ENCODE results near the gene CPNE7.

The CPNE7 gene

DNA sequence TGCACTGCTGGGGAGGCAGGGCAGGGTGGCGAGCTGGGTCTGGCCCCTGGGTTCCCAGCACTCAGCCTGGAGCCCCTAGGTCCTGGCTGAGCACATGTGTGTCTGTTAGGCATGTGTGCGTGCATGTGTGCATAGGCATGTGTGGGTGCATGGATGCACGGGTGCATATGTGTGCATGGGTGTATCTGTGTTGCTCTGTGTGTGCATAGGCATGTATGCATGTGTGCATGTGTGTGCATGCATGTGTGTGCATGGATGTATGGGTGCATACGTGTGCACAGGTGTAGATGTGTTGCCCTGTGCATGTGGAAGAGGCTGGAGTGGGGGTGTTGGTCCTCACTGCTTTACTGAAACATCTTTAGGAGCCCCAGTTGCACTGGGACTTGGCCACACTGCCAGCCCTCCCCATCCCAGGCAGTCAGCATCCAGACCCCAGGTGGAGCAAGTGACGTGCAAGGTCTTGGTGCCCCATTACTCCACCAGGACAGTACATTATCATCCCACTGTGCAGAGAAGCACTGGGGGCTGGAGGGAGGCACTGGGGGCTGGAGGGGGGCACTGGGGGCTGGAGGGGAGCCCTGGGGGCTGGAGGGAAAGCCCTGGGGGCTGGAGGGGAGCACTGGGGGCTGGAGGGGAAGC is 27.5 kb downstream of the CPNE7 start:
- no peak for DNase-seq (ENCODE audit: low read depth)

DNA sequence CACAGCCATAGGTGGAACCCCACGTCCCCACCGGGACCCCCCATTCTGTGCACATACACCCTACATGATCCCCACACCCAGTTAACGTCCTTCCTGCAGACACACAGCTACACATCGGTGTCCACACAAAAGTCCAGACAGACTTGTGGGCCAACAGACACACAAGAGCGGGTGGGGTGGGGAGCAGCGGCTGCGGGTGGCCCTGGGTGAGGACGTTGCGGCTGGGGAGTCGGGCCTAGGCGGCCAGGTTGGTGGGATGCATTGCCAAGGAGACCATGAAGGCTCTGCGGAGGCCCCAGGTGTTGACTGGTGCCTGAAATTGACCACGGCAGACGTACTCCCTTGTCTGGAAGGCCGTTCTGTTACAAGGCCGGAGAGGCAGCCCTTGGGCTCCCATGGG is 29.2 kb downstream of the CPNE7 start:
- DNase-seq (ENCODE audit: low read depth): no peak

DNA sequence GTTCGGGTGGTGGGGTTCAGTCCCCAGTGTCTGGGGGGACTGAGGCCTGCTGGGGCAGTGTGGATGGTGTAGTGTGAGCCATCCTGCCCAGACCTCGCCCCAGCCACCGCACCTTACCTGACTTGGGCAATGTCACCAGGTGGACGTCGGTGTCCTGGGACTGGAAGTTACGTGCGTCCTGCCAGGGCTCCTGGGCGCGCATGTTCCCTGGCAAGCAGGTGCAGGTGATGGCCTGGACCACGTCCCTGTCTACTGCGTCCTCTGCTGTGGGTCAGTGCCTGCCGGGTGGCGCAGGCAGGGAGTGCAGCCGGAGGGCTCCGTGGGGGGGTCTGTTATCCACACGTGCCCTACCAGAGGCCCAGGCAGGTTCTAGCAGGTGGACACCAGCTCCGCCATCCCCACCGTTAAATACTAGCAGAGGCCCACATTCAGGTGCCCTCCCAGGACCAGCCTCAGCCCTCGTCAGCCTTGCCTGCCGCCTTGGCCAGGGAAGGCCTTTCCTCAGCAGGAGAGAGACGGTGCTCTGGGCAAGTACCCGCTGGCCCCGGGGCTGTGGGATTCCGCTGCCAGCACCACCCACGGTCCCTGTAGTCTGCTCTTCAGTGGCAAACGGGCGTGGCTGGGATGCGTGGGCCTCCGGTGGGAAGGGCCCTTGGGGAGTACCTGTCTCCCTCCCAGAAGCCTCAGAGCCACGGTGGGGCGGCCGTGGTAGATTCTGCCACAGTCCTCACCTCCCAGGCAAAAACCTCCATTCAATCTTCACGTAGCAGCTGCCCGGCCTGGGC is 29.8 kb downstream of the CPNE7 start:
- no peak for DNase-seq (ENCODE audit: low read depth)

DNA sequence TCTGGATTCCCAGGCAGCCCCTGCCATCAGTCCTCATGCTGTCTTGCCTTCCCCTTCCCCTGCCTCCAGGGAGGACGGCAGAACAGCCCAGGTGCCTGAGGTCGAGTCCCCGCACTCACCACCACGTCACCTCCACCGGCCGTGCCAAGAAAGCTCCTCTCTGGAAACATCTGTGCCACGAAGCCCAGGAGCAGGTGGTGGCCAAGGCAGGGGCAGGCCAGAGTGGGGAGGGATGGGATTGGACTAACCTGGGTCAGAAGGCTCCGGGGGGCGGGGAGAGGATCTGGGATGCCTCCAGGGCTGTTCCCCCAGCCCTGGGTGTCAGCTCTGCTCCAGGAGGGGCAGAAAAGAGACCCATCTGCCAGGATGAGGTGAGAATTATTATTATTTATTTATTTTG is 30.4 kb downstream of the CPNE7 start:
- DNase-seq (ENCODE audit: low read depth): no peak

DNA sequence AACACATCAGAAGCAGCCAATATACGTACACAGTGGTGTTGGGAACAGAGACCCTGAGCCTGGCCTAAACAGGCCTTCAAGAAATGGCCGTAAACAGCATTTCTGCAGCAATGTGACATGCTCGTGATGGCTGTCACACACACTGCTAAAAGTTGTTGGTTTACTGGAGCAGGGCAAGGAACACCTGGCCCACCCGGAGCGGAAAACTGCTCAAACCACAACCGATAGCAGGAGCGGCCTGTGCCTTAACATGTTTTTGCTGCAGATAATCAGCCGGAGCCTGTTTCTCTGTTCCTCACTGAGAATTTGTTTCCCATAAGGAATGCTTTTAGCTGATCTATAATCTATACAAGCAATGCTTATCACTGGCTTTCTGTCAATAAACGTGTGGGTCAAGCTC is 31.9 kb downstream of the CPNE7 start:
- no peak for DNase-seq (ENCODE audit: low read depth)

DNA sequence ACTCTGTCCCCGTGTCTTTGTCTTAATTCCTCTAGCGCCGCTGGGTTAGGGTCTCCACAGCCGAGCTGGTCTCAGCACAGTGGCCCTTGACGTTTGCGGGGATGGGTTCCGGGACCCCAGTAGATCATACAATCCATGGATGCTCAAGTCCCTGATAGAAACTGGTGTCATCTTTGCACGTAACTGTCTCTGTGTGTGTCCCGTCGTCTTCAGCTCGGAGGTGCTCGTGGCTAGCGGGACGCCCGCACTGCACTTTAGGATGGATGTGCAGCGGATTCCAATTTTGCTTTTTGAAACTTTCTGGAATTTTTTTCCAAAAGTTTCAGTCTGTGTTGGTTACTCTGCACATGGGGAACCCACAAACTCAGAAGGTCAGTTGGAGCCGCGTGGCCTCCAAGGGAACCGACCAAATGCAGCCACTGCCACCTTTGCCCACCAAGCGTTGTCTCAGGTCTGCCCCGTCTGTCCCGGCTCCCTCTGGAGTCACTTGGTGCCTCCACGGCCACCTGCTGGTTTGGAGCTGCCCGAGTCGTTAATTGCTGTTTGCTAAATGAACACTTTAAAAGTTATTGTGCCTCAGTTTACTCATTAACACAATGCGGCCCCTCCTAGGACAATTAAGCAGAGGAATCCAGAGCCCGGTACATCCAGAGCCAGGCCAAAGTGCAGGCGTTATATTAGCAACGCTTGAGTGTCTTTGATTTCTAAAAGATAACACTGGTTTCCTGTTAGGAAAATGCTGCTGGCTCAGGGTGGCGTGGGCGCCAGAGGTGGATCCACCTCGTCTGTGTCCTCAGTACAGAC is 32.6 kb downstream of the CPNE7 start:
- no peak for DNase-seq (ENCODE audit: low read depth)

DNA sequence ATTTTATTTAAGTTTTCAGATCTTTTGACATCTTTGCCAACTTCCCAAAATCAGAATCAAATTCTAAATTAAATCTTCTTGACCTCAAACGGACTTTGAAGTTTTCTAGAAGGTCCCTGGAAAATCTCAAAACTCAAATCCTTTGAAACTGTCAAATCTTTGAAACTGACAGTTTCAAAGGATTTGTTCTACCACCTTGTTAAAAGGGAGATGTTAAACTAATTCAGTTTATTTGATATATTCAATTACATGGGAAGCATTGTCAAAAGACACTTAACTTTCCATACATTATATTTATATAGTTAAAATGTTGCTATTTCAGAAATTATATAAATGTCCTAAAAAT is 34.5 kb downstream of the CPNE7 start:
- no peak for DNase-seq (ENCODE audit: low read depth)

DNA sequence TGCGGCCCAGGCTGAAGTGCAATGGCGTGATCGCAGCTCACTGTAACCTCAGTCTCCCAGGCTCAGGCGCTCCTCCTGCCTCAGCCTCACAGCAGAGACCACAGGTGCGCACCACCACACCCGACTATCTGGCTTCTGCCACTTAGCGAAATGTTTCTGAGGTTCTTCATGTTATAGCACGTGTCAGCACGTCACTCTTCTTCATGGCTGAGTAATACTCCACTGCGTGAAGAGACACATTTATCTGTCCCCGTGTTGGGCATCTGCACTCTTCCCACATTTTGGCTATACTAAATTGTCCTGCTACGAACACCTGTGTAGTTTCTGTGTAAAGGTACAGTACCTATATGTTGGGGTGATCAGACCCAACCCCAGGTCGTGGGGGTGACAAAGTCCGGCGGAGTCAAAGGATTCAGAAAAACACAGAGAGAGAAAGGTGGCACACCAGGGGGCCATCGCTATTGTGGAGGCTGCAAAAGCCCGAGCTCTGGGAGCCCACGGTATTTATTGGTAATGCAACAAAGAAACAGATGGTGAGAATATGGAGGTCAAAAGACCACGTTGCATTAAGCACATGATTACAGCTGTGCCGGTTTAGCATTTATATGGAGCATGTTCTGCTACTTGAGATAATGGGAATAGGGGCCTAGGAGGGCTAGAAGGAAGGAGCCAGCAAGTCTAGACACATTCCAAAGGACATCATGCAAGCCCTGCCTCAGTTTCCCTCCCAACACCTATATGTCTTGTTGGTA is 37.0 kb downstream of the CPNE7 start:
- no peak for DNase-seq (ENCODE audit: low read depth)

DNA sequence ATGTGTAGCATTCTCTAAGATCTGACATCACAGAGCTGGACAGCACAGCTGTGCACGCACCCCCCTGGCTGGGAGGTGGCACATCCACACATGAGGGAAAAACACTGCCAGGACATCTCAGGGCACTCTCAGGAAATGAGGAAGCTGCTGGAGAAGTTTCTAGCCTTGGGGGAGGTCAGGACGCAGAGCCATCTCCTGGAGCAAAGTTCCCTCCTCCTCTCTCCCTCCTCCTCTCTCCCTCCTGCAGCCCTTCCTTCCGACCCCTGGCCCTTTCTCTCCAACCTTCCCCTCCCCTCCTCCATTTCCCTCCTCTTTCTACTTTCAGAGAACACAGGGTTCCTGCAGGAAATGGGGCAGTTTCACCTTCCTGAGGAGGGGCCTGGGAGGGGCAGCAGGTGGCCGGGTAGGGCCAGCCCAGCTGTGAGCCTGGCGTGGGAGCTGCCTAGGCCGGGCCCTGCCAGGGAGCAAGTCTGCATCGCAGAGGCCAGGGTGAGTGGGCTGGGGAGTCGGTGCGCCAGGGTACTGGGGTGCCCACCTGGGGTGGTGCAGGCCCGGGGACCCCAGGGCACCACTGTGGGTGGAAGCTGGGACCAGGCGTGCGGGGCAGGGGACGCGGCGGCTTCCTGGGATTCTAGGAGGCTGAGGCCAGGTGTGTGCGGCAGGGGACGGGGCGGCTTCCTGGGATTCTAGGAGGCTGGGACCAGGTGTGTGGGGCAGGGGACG is 37.8 kb downstream of the CPNE7 start, which contains the start of gene DPEP1:
TSS of gene DPEP1 (plus strand) at position 412 of the 723 bp plus-strand sequence. CDS start 16,769 bp downstream, outside the sequence.
- no peak for DNase-seq (ENCODE audit: low read depth)

DNA sequence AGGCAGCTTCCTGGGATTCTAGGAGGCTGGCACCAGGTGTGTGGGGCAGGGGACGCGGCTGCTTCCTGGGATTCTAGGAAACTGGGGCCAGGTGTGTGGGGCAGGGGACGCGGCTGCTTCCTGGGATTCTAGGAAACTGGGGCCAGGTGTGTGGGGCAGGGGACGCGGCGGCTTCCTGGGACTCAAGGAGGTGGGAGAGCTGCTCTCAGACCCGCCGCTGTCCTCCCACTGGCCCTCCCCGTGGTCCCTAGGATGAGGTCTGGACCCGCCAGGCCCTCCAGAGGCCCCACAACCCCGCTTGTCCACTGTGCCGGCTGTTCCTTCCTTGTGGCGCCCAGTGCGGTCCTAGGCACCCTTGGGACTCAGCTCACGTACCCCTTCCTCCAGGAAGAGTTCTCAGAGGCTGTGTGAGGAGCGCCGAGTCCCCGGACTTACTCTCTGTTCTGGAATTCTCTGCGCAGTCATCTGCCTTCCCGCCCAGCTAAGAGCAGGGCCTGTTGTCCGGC is 38.4 kb downstream of the CPNE7 start:
- no peak for DNase-seq (ENCODE audit: low read depth)

DNA sequence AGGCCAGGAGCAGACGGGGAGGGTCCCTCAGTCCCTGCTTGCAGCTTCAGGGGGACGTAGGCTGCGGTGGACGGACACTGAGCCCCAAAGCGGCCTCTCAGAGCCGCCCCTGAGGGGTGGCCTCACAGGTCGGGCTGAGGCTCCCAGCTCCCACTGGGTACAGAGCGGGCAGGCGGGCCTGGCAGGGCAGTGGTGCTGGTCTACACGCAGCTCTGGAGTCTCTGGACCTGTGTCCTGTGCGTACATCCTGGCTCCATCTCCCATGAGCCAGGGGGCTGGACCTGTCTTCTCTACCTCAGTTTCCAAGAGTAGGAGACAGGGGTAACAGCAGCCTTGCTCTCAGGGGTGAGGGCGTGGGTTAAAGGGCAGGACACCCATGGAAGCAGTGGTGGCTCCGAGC is 39.6 kb downstream of the CPNE7 start:
- no peak for DNase-seq (ENCODE audit: low read depth)

DNA sequence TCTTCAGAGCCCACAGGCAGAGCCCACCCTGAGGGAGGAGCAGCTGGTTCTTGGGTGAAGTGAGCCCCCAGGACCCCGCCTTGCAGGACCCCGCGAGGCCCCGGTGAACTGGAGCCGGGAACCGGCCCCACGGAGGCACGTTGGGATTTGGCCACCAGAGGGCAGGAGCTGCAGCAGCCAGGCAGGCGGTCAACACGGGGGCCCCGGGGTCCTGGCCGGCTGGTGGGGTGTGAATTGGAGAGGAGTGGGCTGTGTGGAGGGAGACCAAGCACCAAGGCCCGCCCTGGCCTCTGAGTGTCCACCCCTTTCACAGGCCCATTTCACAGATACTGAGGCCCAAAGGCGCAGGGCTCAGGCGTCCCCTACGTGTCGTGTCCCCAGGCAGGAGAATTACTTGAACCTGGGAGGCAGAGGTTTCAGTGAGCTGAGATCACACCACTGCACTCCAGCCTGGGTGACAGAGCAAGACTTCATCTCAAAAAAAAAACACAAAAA is 40.1 kb downstream of the CPNE7 start:
- DNase-seq (ENCODE audit: low read depth): no peak

DNA sequence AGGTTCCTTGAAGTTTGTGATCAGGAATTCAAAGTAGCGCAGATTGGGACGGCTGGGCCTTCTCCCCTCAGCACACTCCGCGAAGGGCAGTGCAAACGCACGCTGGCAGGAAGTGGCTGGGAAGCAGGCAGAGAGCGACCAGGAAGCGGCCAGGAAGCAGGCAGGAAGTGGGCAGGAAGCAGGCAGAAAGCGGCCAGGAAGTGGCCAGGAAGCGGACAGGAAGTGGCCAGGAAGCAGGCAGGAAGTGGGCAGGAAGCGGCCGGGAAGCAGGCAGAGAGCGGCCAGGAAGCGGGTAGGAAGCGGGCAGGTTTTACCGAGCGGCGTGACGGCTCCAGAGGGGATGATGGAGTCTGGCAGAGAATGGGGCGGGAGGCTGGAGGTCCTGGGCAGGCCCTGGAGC is 41.1 kb downstream of the CPNE7 start:
- DNase-seq (ENCODE audit: low read depth): no peak

DNA sequence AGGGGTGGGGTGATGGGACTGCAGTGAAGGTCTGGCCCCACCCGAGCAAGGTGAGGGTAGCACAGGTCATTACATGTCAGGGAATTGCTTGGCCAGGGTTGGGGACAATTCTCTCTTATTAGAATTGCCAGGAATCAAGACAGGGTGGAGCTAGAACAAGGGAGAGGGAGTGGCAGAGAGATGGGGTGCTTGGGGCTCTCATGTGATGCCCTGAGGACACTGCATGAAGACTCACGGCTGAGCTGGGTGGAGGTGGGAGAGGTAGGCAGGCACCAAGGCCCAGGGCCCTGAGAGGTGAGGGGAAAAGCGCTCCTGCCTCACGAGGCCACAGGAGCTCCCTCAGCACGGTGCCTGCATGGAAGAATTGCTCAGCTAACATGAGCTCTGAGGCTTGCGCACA is 41.5 kb downstream of the CPNE7 start:
- DNase-seq (ENCODE audit: low read depth): no peak

DNA sequence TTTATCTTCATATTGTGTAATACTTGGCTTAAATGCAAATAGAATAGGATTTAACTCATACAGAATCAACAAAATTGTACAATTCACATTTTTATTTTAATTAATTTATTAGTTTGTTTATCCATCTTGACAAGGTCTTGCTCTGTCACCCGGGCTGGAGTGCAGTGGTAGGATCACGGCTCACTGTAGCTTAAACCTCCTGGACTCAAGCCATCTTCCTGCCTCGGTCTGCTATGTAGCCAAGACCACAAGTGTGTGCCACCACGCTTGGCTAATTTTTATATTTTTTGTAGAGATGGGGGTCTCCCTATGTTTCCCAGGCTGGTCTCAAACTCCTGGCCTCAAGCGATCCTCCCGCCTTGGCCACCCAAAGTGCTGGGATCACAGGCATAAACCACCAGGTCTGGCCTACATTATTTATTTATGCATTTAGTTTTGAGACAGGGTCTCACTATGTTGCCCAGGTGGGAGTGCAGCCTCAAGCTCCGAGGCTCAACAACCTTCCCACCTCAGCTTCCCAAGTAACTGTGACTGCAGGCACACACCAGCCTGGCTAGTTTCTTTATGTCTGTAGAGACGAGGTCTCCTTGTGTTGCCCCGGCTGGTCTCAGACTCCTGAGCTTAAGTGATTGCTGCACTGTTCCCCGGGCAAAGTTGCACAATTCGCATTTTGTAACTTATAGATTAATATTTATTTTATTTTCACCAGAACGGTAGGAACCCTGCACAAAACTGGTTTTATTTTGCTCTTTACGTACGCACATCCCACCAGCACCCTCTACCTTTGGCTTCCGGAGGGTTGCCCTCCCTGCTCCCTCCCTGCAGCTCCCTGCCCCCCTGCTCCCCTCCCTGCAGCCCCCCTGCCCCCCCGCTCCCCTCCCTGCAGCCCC is 42.8 kb downstream of the CPNE7 start:
- no peak for DNase-seq (ENCODE audit: low read depth)

DNA sequence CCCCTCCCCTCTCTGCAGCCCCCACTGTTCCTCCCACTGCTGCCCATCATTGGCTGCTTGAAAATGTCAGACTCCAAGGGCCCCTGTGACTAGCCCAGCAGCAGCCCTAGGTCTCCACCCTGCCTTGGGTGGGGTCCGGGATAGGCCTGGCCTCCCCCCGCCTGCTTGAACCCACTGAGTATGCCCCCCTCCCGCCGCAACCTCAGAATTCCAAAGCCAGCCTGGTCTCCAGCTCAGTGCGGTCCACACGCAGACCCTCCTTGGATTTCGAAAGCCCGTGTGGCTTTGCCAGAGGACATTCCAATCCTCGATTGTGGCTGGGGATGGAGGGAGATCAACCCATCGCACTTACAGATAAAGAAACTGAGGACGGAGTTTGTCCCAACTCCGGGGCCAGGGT is 44.3 kb downstream of the CPNE7 start:
- no peak for DNase-seq (ENCODE audit: low read depth)

DNA sequence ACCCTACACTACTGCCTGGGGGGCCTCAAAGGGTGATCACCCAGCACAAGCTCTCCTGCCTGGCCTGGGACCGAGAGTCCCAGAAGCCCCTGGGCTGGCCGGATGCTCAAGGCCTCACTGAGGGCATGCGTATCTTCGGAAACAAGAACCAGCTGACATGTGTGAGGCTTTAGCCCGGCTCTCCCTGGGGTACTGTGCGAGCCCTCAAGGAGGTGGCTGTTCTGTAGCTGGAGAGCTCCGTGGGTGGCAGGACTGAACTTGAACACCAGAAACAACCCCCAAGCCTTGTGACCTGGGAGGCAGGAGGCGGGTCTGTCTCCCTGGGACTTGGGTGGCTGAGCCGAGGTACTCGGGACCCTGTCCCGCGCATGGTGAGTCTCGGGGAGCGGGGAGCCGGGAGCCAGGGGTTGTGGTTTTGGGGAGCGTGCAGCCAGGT is 44.9 kb downstream of the CPNE7 start:
- no peak for DNase-seq (ENCODE audit: low read depth)

DNA sequence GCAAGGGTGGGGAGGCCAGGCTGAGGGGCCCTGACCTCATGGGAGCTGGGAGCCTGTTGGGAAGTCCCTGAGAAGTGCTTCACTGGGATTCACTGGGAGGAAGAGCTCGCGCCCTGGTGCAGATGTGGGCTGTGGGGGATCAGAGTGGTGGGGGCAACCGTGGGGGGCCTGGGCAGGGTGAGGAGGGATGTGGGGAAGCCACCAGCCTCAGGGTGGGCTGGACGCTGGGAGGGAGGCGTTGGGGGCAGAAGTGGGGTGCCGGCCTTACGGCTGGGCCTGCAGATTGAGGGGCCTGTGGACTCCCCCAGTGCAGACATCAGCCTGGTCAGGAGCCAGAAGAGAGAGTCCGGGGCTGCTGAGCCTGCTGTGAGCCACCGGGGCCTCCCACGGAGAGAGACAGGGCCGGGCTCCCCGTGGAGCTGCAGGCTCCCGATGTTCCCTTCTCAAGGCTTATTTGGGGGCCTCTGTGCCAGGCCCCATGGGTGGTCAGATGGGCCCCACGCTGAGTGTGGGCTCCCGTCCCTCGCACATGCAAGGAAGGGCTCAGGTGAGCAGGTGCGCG is 45.7 kb downstream of the CPNE7 start:
- DNase-seq (ENCODE audit: low read depth): no peak

DNA sequence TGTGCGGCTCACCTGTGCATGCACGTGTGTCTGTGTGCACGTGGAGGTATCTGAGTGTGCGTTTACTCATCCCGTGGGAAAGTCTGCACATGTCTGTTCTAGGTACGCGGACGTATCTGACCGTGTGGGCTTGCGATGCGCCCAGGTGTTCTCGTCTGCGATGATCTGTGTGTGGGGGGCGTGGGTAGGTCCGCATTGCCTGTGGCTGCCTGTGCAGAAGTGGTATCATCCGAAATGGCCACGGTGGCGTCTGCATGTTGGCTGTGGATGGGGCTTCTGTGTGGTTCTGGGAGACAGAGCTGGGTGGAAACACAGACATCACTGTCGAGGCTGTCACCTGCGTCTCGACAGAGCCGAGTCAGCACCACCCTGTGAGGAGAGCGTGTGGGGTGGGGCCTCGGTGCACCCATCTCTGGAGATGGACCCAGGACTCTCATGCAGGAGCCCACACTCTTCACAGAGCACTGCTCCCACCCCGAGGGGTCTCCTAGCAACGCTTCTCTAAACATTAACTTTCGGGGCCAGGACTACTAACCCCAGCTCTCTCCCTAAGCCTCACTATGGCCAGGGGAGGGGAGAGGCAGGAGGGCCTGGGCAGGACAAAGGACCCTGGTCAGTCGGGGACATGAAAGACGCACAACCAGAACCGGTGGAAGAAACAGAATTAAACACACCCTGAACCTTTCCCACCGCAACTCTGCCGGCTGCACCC is 46.3 kb downstream of the CPNE7 start:
- DNase-seq (ENCODE audit: low read depth): no peak
